DMS153 treated with DMSO at 0.1 percent for 48 hours (cell line): ENCODE data around the gene UBE2V1.
"Not testable (repeated sequence)": the region's sequence is repeated elsewhere in the genome, so short reads cannot be mapped to it uniquely, and the experiment has no call there.

Experiments used
- DNase-seq: peaks from one replicate; lab custom pipeline; 2025; ENCODE audit not compliant: unreplicated experiment; lab: John Stamatoyannopoulos, UW

UBE2V1 gene

GRCh38 chr20:50112512-50113419, at the start of gene UBE2V1:
Gene UBE2V1, minus strand, starts transcription at chr20:50113150. Its CDS starts 22 bp downstream, at chr20:50113128.
- peak; percentile 44 for DNase-seq

- not testable (repeated sequence) for DNase-seq
These were observed 48.5 kb upstream of the UBE2V1 start for GRCh38 chr20:50161494-50161893.

- DNase-seq: peak; percentile 52
These were observed 40.8 kb upstream of the UBE2V1 start, which contains the start of gene PEDS1 for GRCh38 chr20:50153500-50154377. Gene PEDS1, minus strand, starts transcription at chr20:50153723. Its CDS starts 86 bp downstream, at chr20:50153637.

- no peak for DNase-seq
These were observed 40.2 kb upstream of the UBE2V1 start for GRCh38 chr20:50153153-50153499.

- DNase-seq: no peak
These were observed 39.6 kb upstream of the UBE2V1 start for GRCh38 chr20:50152394-50153152.

GRCh38 chr20:50151034-50151743, 38.2 kb upstream of the UBE2V1 start:
- DNase-seq: no peak

GRCh38 chr20:50149481-50150254, 36.7 kb upstream of the UBE2V1 start:
- no peak for DNase-seq

GRCh38 chr20:50146732-50147662, 34.0 kb upstream of the UBE2V1 start:
- DNase-seq: peak; percentile 54

- no peak for DNase-seq
These were observed 33.3 kb upstream of the UBE2V1 start for GRCh38 chr20:50146214-50146613.

- DNase-seq: no peak
These were observed 32.6 kb upstream of the UBE2V1 start for GRCh38 chr20:50145566-50145965.

GRCh38 chr20:50144362-50144761, 31.4 kb upstream of the UBE2V1 start:
- DNase-seq: no peak

GRCh38 chr20:50142812-50143211, 29.9 kb upstream of the UBE2V1 start:
- no peak for DNase-seq

GRCh38 chr20:50141811-50142561, 29.0 kb upstream of the UBE2V1 start:
- DNase-seq: no peak

- DNase-seq: no peak
These were observed 28.2 kb upstream of the UBE2V1 start for GRCh38 chr20:50141018-50141675.

- DNase-seq: no peak
These were observed 27.4 kb upstream of the UBE2V1 start for GRCh38 chr20:50140339-50140859.

GRCh38 chr20:50138479-50139393, 25.8 kb upstream of the UBE2V1 start:
- no peak for DNase-seq
